ENCODE results near the gene ARHGAP19.

- TF ChIP-seq POLR2AphosphoS5 (IDR thresholded peaks at IDR 0.05) (peak in 1 of 3 donors; percentile 32), CTCF (IDR thresholded peaks at IDR 0.05) (no peak), POLR2A (IDR thresholded peaks at IDR 0.05) (no peak)
These were observed 40.3 kb upstream of the ARHGAP19 start for GRCh38 chr10:97332591-97333350.
